Retinal pigment epithelial cell (primary cell): Measurements from ENCODE around the gene SLX9.

Source experiments
- DNase-seq: peaks from one replicate; pipeline ENCODE4 v3.0.0-alpha.2; 2010; ENCODE audit warnings: low read depth
- H3K4me3 ChIP-seq: 2 replicates; pipeline ENCODE4 v1.5.1; 2011; ENCODE audit warnings: mild to moderate bottlenecking, low read length, control low read depth, moderate library complexity
- TF ChIP-seq, protein P1 (sequence below): conservative IDR thresholded peaks from 2 replicates; pipeline ENCODE4 v1.5.1; 2011; ENCODE audit warnings: low read depth, low read length, control low read depth, inconsistent platforms

SLX9 gene

DNA sequence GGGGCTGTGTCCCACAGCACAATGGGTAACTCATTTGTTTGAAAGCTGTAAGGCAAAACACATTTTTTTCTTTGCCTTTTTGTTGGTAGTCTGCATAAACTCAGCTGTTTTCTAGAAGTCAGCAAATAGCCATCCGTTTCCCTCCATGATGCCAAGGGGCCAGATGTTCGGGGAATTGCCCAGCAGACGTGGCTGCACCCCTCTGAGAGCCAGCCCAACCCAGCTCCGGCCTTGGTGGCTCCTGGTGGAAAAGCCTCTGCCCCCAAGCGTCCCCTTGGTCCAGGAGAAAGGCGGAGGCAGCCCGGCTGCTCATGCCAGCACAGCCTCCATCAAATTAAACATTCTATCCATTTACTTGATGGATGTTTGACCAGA, 76.2 kb downstream of the SLX9 start:
- no peak for DNase-seq
- TF ChIP-seq, protein P1, sequence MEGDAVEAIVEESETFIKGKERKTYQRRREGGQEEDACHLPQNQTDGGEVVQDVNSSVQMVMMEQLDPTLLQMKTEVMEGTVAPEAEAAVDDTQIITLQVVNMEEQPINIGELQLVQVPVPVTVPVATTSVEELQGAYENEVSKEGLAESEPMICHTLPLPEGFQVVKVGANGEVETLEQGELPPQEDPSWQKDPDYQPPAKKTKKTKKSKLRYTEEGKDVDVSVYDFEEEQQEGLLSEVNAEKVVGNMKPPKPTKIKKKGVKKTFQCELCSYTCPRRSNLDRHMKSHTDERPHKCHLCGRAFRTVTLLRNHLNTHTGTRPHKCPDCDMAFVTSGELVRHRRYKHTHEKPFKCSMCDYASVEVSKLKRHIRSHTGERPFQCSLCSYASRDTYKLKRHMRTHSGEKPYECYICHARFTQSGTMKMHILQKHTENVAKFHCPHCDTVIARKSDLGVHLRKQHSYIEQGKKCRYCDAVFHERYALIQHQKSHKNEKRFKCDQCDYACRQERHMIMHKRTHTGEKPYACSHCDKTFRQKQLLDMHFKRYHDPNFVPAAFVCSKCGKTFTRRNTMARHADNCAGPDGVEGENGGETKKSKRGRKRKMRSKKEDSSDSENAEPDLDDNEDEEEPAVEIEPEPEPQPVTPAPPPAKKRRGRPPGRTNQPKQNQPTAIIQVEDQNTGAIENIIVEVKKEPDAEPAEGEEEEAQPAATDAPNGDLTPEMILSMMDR, result no peak
- H3K4me3 ChIP-seq, result no peak overlapping the region

DNA sequence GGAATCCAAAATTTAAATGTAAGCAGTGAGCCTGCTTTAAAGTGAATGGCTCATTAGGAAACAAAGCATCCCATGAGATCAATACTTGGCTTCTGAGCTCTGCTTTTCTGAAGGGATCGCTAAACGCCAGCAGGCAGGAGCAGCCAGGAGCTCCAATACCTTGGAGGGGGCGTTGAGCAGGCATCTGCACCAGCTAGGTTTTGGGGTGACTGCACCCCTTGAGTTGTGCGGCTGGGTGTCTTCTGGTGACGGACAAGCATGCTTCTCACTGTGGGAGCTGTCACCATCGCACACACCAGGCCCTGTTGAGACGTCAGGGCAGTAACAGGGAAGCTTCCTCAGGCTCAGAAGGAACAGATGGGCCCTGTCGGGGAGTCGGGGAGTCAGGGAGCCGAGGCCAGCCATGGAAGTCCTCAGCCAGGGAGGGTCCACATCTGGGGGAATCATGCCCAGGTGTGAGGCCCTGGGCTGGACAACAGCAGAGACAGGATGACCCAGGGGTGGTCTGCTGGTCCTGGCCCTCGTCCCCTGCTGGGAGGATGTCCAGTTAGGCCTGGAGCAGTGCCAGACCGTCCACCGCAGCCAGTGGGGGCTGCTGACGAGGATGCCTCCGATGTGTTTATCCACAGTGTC, 76.7 kb downstream of the SLX9 start:
- TF ChIP-seq, protein P1, result no peak
- DNase-seq, result no peak
- H3K4me3 ChIP-seq, result no peak overlapping the region

DNA sequence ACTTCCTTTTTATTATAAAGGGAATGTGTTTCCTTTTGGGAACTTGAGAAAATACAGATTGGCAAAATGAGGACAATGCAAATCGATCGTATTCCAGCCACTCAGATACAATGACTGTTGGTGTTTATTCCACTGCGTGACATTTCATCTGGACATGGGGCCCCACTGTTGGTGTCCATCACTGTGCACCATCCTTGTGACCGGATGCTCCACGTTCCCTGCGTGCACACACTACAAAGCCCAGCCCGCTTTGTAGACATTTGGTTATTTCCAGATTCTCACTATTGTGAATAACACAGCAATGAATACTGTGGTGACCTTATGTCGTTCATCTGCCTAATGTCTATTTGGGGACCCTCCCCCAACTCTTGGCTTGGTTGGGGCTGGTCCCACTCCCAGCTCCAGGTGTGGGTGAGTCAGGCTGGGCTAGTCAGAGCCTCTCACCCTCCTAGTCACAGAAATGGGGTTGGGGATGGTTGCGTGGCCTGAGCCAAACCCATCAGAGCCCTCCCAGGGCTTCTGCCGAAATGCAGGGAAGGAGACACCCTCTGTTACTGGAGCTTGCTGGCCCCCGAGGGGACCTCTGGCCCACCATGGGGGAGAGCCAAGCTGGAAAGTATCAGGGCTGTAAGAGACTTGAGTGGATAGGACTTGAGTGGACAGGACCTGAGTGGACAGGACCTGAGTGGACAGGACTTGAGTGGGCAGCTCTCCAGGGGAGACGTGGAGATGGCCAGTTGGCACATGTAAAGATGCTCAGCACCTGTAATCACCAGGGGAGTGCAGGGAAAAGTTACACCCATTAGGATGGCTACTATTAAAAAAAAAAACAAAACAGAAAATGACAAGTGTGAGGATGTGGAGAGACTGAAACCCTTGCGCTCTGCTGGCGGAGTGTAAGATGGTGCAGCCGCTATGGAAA, 77.5 kb downstream of the SLX9 start:
- DNase-seq, result no peak
- H3K4me3 ChIP-seq, result no peak overlapping the region
- TF ChIP-seq, protein P1, result no peak

DNA sequence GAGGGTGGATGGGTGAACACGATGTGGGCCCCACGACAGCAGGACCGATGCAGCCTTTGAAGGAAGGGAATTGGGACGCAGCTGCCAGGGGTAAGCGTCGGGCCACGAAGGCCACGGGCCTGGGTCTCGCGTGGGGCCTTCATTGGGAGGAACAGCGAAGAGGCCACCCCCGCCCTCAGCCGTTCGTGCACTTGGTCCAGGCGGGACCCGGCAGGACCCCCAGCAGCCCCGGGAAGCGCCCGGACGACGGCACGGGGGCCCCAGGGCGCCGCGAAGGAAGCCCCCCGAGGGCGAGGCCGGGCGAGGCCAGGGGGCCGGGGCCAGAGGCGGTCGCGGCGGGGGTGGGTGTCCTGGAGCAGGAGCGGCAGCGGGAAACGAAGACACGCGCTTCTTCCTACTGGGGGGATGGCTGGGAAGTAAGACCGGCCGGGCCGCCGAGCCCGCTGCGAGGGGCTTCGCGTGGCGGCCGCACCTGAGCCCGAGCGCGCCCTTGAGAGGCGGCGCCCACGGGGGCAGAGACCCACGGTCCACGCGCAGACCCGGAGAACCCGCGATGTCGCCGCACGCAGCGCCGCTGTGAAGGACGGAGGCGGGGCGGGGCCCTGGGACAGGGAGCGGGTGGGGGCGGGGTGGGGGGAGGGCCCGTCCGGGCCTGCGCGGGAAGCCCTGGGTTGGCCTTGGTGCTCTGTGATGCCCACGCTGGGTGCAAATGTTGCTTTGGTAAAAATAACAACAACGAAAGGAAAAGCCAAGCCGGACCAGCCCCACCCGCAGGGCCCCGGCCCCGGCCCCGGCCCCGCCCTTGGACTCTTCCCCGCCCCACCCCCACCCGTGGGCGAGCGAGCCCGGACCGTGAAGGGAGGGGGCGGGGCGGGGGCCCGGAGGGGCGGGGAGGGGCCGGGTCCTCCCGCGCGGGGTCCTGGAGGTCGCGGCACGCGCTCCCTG, 78.6 kb downstream of the SLX9 start:
- TF ChIP-seq, protein P1, result no peak
- peak overlapping the region; percentile 22 for H3K4me3 ChIP-seq
- no peak for DNase-seq

DNA sequence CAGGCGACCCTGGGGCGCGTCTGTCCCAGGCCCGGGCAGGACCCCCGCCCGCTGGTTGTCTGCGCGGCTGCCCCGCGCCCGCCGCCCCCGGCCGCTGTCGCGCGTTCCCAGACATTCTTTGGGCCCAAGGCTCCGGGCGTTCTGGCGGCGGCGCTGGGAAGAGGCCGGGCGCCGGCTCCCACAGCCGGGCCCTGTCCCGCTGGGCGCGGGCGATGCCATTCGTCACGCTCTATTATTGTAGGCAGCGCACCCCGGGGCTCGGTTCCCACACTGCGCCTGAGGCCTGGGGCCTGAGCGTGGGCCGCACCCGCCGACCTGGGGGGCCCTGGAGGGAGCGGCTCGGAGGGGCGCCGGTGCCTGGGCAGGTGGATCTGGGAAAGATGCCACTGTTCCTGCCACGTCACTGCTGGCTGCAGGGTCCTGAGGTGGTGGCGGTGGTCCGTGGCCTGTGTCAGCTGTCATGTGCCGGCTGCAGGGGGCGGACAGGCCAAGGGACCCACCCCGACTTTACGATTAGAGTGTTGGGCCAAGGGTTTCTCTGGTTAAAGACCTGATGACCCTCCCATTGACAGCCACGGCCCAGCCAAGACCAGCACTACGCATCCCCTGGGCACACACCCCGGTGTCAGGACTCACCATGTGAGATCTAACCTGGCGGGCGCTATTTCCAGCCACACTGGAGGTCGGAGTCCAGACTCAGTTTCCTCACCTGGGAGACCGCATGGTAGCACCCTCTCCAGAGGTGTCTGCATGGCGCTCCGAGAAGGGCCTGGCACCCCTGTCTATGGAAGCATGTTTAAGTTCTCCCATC, 79.5 kb downstream of the SLX9 start:
- TF ChIP-seq, protein P1, result no peak
- DNase-seq, result no peak
- H3K4me3 ChIP-seq, result no peak overlapping the region

DNA sequence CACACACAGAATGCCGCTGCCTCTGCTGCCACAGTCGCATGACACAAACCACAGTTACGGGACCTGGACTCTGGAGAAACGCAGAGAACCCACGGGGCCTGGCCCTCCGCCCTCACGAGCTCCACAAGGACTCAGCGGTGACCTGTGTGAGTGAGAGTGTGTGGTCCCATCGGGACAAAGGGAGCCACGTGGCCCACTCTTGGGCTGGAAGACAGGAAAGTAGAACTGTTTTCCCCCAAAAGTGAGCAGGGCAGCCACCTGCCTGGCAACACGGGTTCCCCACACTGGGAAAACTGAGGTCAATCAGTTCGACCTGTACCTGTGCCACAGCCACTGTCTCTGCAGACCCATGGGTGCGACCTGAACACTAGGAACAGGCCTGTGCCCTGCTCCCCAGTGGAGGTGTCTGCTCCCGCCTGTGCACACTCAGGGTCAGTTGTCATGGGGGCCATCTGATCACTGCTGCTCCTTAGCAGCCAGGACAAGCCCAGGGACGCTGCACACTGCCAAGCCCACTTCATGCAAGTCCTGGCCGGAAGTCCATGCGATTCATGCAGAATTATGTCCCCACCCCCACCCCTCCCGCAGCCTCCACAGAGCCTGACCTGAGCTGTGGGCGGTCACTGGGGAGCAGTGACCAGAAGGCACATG, 80.2 kb downstream of the SLX9 start:
- TF ChIP-seq, protein P1, result no peak
- H3K4me3 ChIP-seq, result no peak overlapping the region
- DNase-seq, result no peak
